Pancreas (tissue), 10 donors: Measurements from ENCODE around the gene SLIT3. TPM values are rescaled to one million over a fixed set of nuclear protein-coding genes. Genes with fewer than 3 reads are reported as not detected.

Experiments used
- ATAC-seq, 4 donors: fragments of 200-7000 bp; cut with Tn5 transposase; one replicate each; pipeline versions ENCODE4 v1.8.0 to v1.9.1; 2020; ENCODE audit warnings: mild to moderate bottlenecking in 4 of 4, moderate library complexity in 4 of 4
- DNase-seq, 6 donors: peaks; one replicate each; pipeline ENCODE4 v3.0.0-alpha.2; 2020
- FAIRE-seq: peaks from 2 replicates; lab custom pipeline; 2012; peaks lifted over from hg19 to GRCh38; lab: Jason Lieb, UNC
- H3K27ac ChIP-seq, 4 donors: fragments of 200-600 bp; sonication (generic); 1 replicate in 3 of 4; 2 replicates in 1 of 4; pipeline versions ENCODE4 v1.5.0 to v1.8.0; 2020
- H3K27me3 ChIP-seq, 4 donors: fragments of 200-600 bp; one replicate each; pipeline ENCODE4 v1.8.0; 2021
- H3K36me3 ChIP-seq, 3 donors: fragments of 200-600 bp; sonication (generic) in 1 of 3; one replicate each; pipeline versions ENCODE4 v1.5.0 to v1.8.0; 2020 to 2021
- H3K4me1 ChIP-seq, 3 donors: fragments of 200-600 bp; one replicate each; pipeline ENCODE4 v1.8.0; 2021
- H3K4me3 ChIP-seq, 4 donors: fragments of 200-600 bp; sonication (generic) in 2 of 4; one replicate each; pipeline versions ENCODE4 v1.5.0 to v1.8.0; 2020 to 2021
- H3K9me3 ChIP-seq, 4 donors: fragments of 200-600 bp; one replicate each; pipeline ENCODE4 v1.8.0; 2021
- CTCF ChIP-seq, 4 donors: fragments of 200-600 bp; sonication (generic) in 3 of 4; IDR thresholded peaks; one replicate each; pipeline versions ENCODE4 v1.5.0 to v1.8.0; 2021; ENCODE audit warnings: antibody characterized with exemption in 4 of 4
- WGBS, 2 donors: extraction: QIAGEN DNeasy Blood & Tissue Kit; methylation state at CpG; one replicate each; pipeline ENCODE4 v1.1.7; 2013; 5-methylcytosine and 5-hydroxymethylcytosine counted together
- intact Hi-C, 3 donors: fragments of 100-400 bp; cut with DNase I; formaldehyde crosslinking; loops; one replicate each; pipeline versions ENCODE4 v1.11.1 to v1.14.2; 2022
- polyA plus RNA-seq, 2 donors: library from polyadenylated mRNA; stranded (reverse); fragments of 200-250 nt; gene quantifications; one replicate each; pipeline ENCODE4 v1.2.3, GENCODE V29; 2013
- total RNA-seq, 6 donors: library from RNA; stranded (reverse); fragmentation: NEBNext Ultra II Directional in 4 of 6; extraction: Animal tissue kit (Norgen Biotek cat#: 25700) in 4 of 6; gene quantifications; one replicate each; pipeline versions ENCODE4 v1.2.1 to v1.2.4, GENCODE V29; 2021 to 2023
- donor health status: healthy with polysubstance abuse.
- donor health status: DM: no; HTN: no; CAD: no; lungs with moderate emphysema.
- donor health status: DM: no; HTN: no; CAD: no.
- donor health status: control.
- donor health status: control.
- donor health status: Bipolar disorder and iron deficiency.
- donor health status: DM: yes; HTN: yes; CAD: no.
- donor health status: DM: no; HTN: no; CAD: no.
- donor health status: DM: no; HTN: no; CAD: no.
- donor health status: DM: yes; HTN: yes; CAD: no.

The SLIT3 gene
- total and polyA plus RNA-seq, 8 donors, result 1.1 to 11.4 (median 2.1) TPM

GRCh38 chr5:169084775-169085174 is 216.2 kb downstream of the SLIT3 start:
- Histone ChIP-seq H3K27me3 (no peaks in the 10 kb centered on the region), H3K4me1 (no peaks in the 10 kb centered on the region), H3K9me3 (no peaks in the 10 kb centered on the region), H3K27ac (no peak overlapping the region), H3K36me3 (no peaks in the 10 kb centered on the region), H3K4me3 (no peak overlapping the region)
- no peak for TF ChIP-seq CTCF (IDR thresholded peaks at IDR 0.05)
- ATAC-seq (no peak), FAIRE-seq (no peak), DNase-seq (no peak)
- 61 to 66% methylated on average over 4 of the region's 4 CpGs for WGBS, 2 donors
- intact Hi-C loops, result no loop called here

GRCh38 chr5:169083394-169084018 is 217.4 kb downstream of the SLIT3 start:
- DNase-seq, result no peak
- Histone ChIP-seq H3K9me3 (no peaks in the 10 kb centered on the region), H3K4me3 (no peak overlapping the region), H3K27me3 (no peaks in the 10 kb centered on the region), H3K4me1 (no peaks in the 10 kb centered on the region), H3K36me3 (no peaks in the 10 kb centered on the region), H3K27ac (no peak overlapping the region)
- no peak for ATAC-seq
- FAIRE-seq, result no peak
- TF ChIP-seq CTCF (IDR thresholded peaks at IDR 0.05), result no peak
- intact Hi-C loops, result no loop called here
- 75 to 78% methylated on average over 8 of the region's 8 CpGs for WGBS, 2 donors

DNA sequence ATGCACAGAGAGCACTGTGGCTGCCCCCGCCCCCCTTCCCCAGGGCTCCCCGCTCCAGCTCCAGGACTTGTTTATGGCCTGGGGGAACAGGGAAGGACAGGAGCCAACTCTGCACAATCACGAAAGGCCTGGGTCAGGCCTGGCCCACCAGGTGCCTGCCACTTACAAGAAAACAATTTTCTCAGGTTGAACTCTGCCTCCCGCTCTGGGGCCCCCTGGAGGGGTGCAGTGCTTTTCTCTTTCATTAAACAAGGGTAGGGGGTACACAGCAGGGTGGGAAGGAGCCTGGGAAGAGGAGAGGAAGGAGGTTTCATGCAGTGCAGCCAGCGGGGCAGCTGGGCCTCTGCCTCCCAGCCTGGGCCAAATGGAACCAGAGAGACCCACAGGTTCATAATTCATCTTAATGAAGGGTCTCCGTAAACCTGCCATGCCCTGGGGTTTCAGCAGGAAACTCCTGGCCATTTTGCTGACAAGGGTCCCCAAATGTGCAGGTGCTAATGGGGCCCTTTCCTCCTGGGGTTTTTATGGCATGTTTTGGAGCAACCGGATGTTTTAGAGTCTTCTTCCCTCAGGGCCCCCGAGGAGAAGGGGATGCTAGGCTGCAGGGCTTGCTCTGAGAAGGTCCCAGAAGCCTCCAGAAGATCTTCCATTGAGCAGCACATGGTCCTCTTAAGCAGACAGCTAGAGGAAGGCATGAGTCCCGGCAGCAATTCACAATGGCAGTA is 219.8 kb downstream of the SLIT3 start:
- TF ChIP-seq CTCF (IDR thresholded peaks at IDR 0.05), result no peak
- WGBS, 2 donors, result 80 to 85% methylated on average over 9 of the region's 9 CpGs
- H3K27ac ChIP-seq, result no peak overlapping the region
- intact Hi-C loops, result no loop called here
- H3K36me3 ChIP-seq, result no peaks in the 10 kb centered on the region
- no peaks in the 10 kb centered on the region for H3K4me1 ChIP-seq
- H3K4me3 ChIP-seq, result no peak overlapping the region
- H3K9me3 ChIP-seq, result no peaks in the 10 kb centered on the region
- no peak for ATAC-seq
- FAIRE-seq, result no peak
- H3K27me3 ChIP-seq, result no peaks in the 10 kb centered on the region
- DNase-seq, result no peak

GRCh38 chr5:169080448-169080911 is 220.5 kb downstream of the SLIT3 start:
- no peaks in the 10 kb centered on the region for H3K36me3 ChIP-seq
- ATAC-seq (no peak), DNase-seq (no peak), FAIRE-seq (no peak)
- H3K4me3 ChIP-seq, result no peak overlapping the region
- intact Hi-C loops, result no loop called here
- no peaks in the 10 kb centered on the region for H3K27me3 ChIP-seq
- TF ChIP-seq CTCF (IDR thresholded peaks at IDR 0.05), result no peak
- WGBS, 2 donors, result 79 to 88% methylated on average over 6 of the region's 6 CpGs
- no peak overlapping the region for H3K27ac ChIP-seq
- H3K9me3 ChIP-seq, result no peaks in the 10 kb centered on the region
- no peaks in the 10 kb centered on the region for H3K4me1 ChIP-seq

- WGBS, 2 donors, result 59 to 79% methylated on average over 2 of the region's 2 CpGs
- no peak for FAIRE-seq
- intact Hi-C loops, result no loop called here
- no peak for TF ChIP-seq CTCF (IDR thresholded peaks at IDR 0.05)
- DNase-seq, result no peak
- Histone ChIP-seq H3K4me3 (no peak overlapping the region), H3K27me3 (no peaks in the 10 kb centered on the region), H3K36me3 (no peaks in the 10 kb centered on the region), H3K9me3 (no peaks in the 10 kb centered on the region), H3K4me1 (no peaks in the 10 kb centered on the region), H3K27ac (no peak overlapping the region)
- ATAC-seq, result no peak
These were observed 221.2 kb downstream of the SLIT3 start for GRCh38 chr5:169079697-169080096.
